Dermis blood vessel endothelial cell (primary cell): ENCODE results near the gene JAM2. TPM values are rescaled to one million over a fixed set of nuclear protein-coding genes. Genes with fewer than 3 reads are reported as not detected.
"Not testable (repeated sequence)": the region's sequence is repeated elsewhere in the genome, so short reads cannot be mapped to it uniquely, and the experiment has no call there.

ENCODE experiments used
- DNase-seq: peaks from one replicate; pipeline ENCODE4 v3.0.0; 2010
- total RNA-seq: library from RNA; depleted of rRNA; stranded (reverse); fragments of >200 nt; gene quantifications from 2 replicates; pipeline ENCODE4 v1.2.3, GENCODE V29; 2014

JAM2 gene
- total RNA-seq, result 1.5 and 3.9 TPM in 2 replicates

- peak; percentile 3 for DNase-seq
Measured at GRCh38 chr21:25638660-25639550, at the start of gene JAM2. TSS of gene JAM2 (plus strand) at chr21:25639258. CDS start at chr21:25639822, 564 bp downstream.

GRCh38 chr21:25589887-25590286, 49.2 kb upstream of the JAM2 start:
- no peak for DNase-seq

- peak; percentile 86 for DNase-seq
Measured at GRCh38 chr21:25607151-25608043, 31.7 kb upstream of the JAM2 start, which contains the start of gene MRPL39. TSS of gene MRPL39 (minus strand) at chr21:25607481. CDS start at chr21:25607475, 6 bp downstream.

GRCh38 chr21:25608044-25608737, 30.9 kb upstream of the JAM2 start:
- DNase-seq, result peak; percentile 90

GRCh38 chr21:25614441-25614840, 24.6 kb upstream of the JAM2 start:
- no peak for DNase-seq

GRCh38 chr21:25615880-25616279, 23.2 kb upstream of the JAM2 start:
- DNase-seq, result no peak

- no peak for DNase-seq
Measured at GRCh38 chr21:25619198-25619597, 19.9 kb upstream of the JAM2 start.

- no peak for DNase-seq
Measured at GRCh38 chr21:25624511-25624910, 14.5 kb upstream of the JAM2 start.

GRCh38 chr21:25625036-25625435, 14.0 kb upstream of the JAM2 start:
- no peak for DNase-seq

GRCh38 chr21:25625776-25626555, 13.1 kb upstream of the JAM2 start:
- DNase-seq, result not testable (repeated sequence)

- peak; percentile 71 for DNase-seq
Measured at GRCh38 chr21:25626757-25627156, 12.3 kb upstream of the JAM2 start.

- DNase-seq, result no peak
Measured at GRCh38 chr21:25632296-25632695, 6.8 kb upstream of the JAM2 start.

- no peak for DNase-seq
Measured at GRCh38 chr21:25635310-25635709, 3.7 kb upstream of the JAM2 start.

- no peak for DNase-seq
Measured at GRCh38 chr21:25636727-25637126, 2.3 kb upstream of the JAM2 start.

- no peak for DNase-seq
Measured at GRCh38 chr21:25637851-25638659, 1.0 kb upstream of the JAM2 start.

- peak; percentile 27 for DNase-seq
Measured at GRCh38 chr21:25639551-25640201, 618 bp downstream of the JAM2 start.

GRCh38 chr21:25640202-25640942, 1.3 kb downstream of the JAM2 start:
- peak; percentile 4 for DNase-seq

- no peak for DNase-seq
Measured at GRCh38 chr21:25640943-25641292, 1.9 kb downstream of the JAM2 start.

- DNase-seq, result no peak
Measured at GRCh38 chr21:25643486-25643885, 4.4 kb downstream of the JAM2 start.

GRCh38 chr21:25646474-25646873, 7.4 kb downstream of the JAM2 start:
- no peak for DNase-seq
